Stomach (tissue), 4 donors: ENCODE data around the gene IGSF3.

Experiments
- EP300 ChIP-seq: sonication (generic); formaldehyde crosslinking; IDR thresholded peaks from one replicate; pipeline ENCODE4 v1.6.1; 2017; ENCODE audit warnings: antibody characterized with exemption
- POLR2A ChIP-seq, 4 donors: fragments of 450-650 bp; IDR thresholded peaks; one replicate each; pipeline ENCODE4 v1.6.1; 2016; ENCODE audit warnings: antibody characterized with exemption in 4 of 4, control low read depth in 2 of 4, mild to moderate bottlenecking in 1 of 4, moderate library complexity in 1 of 4
- POLR2AphosphoS5 ChIP-seq, 3 donors: sonication (generic); formaldehyde crosslinking; IDR thresholded peaks; one replicate each; pipeline ENCODE4 v1.6.1; 2016; ENCODE audit warnings: antibody characterized with exemption in 3 of 3
- TF ChIP-seq, protein P1 (sequence below), 7 experiments: fragments of 450-650 bp in 4 of 7; fragments of 200-600 bp in 3 of 7; sonication (generic) in 3 of 7; IDR thresholded peaks; one replicate each; pipeline ENCODE4 v1.5.1; 2016 to 2019; ENCODE audit warnings: antibody characterized with exemption in 7 of 7, control low read depth in 2 of 7, mild to moderate bottlenecking in 1 of 7

DNA sequence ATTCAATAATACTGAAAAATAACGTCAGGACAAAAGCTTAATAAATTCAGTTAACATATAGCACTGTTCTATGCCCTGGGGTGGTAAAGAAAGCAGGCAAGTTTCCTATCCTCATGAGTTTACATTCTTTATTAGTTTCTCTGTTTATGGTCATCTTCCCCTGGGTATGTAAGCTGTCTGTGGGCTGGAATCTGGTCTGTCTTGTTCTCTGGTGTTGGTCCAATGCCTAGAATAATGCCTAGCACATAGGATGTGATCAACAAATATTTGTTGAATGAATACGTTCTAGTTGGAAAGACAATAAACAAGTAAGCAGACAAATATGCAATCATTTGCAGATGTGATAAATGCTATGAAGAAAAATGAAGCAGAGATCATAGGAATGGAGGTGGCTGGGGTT, 7.2 kb upstream of the IGSF3 start:
- TF ChIP-seq POLR2A (IDR thresholded peaks at IDR 0.05) (no peak), POLR2AphosphoS5 (IDR thresholded peaks at IDR 0.05) (no peak), EP300 (no peak)
- TF ChIP-seq, protein P1, sequence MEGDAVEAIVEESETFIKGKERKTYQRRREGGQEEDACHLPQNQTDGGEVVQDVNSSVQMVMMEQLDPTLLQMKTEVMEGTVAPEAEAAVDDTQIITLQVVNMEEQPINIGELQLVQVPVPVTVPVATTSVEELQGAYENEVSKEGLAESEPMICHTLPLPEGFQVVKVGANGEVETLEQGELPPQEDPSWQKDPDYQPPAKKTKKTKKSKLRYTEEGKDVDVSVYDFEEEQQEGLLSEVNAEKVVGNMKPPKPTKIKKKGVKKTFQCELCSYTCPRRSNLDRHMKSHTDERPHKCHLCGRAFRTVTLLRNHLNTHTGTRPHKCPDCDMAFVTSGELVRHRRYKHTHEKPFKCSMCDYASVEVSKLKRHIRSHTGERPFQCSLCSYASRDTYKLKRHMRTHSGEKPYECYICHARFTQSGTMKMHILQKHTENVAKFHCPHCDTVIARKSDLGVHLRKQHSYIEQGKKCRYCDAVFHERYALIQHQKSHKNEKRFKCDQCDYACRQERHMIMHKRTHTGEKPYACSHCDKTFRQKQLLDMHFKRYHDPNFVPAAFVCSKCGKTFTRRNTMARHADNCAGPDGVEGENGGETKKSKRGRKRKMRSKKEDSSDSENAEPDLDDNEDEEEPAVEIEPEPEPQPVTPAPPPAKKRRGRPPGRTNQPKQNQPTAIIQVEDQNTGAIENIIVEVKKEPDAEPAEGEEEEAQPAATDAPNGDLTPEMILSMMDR (IDR thresholded peaks at IDR 0.05) = no peak
